GM12865 (cell line): Measurements from ENCODE around the gene PLEKHA7.

Source experiments
- DNase-seq: peaks from one replicate; pipeline ENCODE4 v3.0.0; 2010; ENCODE audit warnings: low read depth
- H3K4me3 ChIP-seq: 2 replicates; pipeline ENCODE4 v1.5.1; 2011; ENCODE audit warnings: mild to moderate bottlenecking, low read depth, low read length, control low read depth
- TF ChIP-seq, protein P1 (sequence below): IDR thresholded peaks from 2 replicates; pipeline ENCODE4 v1.5.1; 2011; ENCODE audit warnings: low read length, control low read depth, low read depth, inconsistent platforms; ENCODE audit not compliant: insufficient read depth; ENCODE audit errors: missing control alignments

PLEKHA7 gene

DNA sequence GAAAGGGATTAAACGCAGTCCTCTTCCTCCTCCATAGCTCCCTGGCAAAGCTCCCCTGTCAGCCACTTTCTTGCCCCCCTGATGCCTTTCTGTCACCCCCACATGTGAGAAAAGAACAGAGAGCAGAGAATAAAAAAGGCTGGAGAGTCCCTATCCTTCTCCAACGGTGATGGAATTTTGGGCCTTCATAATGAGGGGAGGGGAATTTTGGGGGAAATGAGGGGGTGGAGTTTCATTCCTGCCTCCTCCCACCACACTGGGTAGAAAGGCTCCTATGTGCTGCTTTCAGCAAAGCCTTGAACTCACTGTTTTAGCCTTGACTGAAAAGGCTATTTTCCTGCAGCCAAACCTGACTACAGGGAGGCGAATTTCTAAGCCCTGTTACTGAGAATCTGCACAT, 216.4 kb downstream of the PLEKHA7 start:
- no peak for DNase-seq
- TF ChIP-seq, protein P1, sequence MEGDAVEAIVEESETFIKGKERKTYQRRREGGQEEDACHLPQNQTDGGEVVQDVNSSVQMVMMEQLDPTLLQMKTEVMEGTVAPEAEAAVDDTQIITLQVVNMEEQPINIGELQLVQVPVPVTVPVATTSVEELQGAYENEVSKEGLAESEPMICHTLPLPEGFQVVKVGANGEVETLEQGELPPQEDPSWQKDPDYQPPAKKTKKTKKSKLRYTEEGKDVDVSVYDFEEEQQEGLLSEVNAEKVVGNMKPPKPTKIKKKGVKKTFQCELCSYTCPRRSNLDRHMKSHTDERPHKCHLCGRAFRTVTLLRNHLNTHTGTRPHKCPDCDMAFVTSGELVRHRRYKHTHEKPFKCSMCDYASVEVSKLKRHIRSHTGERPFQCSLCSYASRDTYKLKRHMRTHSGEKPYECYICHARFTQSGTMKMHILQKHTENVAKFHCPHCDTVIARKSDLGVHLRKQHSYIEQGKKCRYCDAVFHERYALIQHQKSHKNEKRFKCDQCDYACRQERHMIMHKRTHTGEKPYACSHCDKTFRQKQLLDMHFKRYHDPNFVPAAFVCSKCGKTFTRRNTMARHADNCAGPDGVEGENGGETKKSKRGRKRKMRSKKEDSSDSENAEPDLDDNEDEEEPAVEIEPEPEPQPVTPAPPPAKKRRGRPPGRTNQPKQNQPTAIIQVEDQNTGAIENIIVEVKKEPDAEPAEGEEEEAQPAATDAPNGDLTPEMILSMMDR, result no peak

DNA sequence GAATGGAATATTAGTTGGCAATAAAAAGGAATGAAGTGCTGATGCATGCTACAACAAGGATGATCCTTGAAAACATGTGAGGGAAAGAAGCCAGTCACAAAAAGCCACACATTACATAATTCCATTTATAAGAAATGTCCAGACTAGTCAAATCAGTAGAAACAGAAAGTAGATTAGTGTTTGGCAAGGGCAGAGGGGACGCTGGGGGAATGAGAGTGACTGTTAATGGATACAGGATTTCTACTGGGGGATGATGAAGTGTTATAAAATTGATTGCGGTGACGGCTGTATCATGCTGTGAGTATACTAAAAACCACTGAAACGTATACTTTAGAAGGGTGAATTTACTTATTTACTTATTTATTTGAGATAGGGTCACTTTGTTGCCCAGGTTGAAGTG, 217.9 kb downstream of the PLEKHA7 start:
- no peak for DNase-seq
- H3K4me3 ChIP-seq, result no peak overlapping the region
- TF ChIP-seq, protein P1, result no peak

More for the DNA sequence above, 216.4 kb downstream of the PLEKHA7 start:
- H3K4me3 ChIP-seq, result no peak overlapping the region

DNA sequence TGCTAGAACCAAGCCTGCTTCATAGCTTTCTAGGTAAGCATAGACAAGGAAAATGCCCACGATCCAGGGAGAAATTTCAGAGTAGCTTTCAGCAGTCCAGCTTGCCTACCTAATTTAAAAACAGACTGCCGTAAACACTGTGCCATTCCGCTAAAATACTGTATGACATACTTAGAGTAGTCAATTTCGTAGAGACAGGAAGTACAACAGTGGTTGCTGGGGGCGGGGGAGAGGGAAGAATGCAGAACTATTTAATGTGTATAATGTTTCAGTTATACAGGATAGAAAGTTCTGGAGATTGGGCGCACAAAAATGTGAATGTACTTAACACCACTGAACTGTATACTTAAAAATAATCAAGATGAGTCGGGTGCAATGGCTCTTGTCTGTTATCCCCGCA, 219.1 kb downstream of the PLEKHA7 start:
- TF ChIP-seq, protein P1, result no peak
- no peak for DNase-seq
- no peak overlapping the region for H3K4me3 ChIP-seq

DNA sequence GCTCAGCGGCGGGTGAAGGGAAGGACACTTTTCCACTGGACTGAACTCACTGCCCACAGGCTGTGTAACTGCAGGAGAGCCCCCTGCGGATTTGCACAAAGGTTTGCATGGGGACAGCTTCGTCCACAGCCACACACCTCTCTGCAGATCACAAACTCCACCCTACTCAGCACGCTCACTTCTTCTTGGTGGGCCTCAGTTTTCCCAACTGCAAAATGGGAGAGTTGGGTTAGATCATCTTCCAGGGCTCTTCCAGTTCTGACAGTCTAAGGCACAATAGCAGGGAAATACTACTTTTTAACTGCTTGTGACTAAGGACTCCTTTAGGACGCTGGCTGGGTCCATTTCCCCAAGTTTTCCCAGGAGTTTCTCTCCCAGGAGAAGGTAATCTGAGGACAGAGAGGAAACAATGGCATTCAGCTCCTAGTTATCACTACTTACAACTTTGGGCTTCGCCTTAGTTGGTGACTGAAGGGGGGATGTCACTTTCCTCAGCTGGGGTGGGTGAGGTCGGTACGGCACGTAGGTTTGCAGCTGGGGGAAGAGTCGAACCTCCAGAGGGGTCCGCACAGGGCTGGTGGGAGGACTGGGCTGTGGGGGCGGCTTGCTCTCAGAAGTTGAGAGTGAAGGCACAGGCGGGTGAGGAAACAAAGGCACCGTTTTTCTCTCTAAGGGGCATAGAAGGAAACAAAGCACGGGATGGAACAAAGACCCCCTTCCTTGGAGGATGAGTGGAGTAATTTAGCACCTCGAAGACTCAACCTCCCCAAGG, 220.0 kb downstream of the PLEKHA7 start:
- no peak for DNase-seq
- TF ChIP-seq, protein P1, result no peak
- no peak overlapping the region for H3K4me3 ChIP-seq

DNA sequence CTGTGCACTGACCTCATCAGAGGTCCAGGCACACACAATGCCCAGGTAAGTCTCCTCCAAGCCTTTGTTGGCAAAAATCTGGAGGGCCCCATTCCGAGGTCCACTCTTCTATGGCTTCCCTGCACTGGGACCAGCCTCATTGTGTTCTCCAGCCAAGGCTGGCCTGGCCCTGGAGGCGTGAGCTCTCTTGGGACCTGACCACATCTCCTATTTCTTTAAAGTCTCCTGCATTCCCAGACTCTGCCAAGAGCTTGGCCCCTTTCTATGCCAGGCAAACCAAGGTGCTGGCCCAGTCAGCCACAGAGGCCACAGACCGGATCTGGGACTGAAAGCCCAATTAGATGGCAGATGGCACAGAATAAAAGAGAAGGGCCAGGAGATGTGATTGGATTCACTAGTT, 220.7 kb downstream of the PLEKHA7 start:
- no peak for DNase-seq
- TF ChIP-seq, protein P1, result no peak
- H3K4me3 ChIP-seq, result no peak overlapping the region

DNA sequence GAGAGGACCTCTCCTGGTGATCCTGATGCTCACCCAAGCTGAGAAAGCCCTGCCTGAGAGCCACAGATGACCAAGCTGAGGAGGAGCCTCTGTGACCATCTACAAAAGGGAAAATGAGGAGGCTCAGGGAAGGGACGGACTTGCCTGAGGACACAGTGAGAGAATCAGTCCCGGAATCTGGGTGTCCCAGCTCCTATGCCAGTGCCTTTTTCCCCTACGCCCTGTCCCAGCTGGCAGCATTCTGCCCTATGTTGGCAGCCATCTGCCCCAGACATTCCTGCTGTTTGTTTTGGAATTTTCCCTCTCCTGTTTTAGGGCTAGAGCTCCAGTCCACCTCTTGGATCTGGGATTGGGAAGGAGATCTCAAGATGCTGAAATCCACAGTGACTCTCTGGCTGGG, 221.2 kb downstream of the PLEKHA7 start:
- DNase-seq, result no peak
- TF ChIP-seq, protein P1, result no peak
- H3K4me3 ChIP-seq, result no peak overlapping the region

DNA sequence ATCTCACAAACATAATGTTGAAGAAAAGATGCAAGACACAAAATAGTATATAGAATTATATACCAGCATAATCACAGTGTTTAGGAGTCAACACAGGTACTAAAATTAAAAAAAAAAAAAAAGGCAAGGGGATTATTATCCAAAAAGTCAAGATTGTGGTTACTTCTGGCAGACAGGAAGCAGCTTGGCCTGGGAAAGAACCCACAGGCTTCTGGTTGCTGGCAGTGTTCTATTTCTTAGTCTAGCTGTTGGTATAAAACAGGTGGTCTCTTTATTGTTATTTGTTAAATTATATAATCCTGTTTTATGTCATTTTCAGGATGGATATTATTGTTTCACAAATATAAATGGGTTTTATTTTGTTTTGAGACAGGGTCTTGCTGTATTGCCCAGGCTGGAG, 221.8 kb downstream of the PLEKHA7 start:
- no peak for DNase-seq
- TF ChIP-seq, protein P1, result no peak
- no peak overlapping the region for H3K4me3 ChIP-seq
